IMR-90 (cell line): ENCODE measurements around the gene ADGRD1. TPM values are rescaled to one million over a fixed set of nuclear protein-coding genes. Genes with fewer than 3 reads are reported as not detected.

ENCODE experiments used
- ATAC-seq: fragments of 200-7000 bp; cut with Tn5 transposase; 2 replicates; pipeline ENCODE4 v1.9.1; 2020; ENCODE audit warnings: low read depth, mild to moderate bottlenecking, moderate library complexity
- BruUV-seq: library from RNA; stranded (reverse); fragments of 400-500 nt; replicated peaks from 2 replicates; lab custom pipeline; 2021; lab: Mats Ljungman, UMichigan
- CTCF ChIA-PET: fragments of 300-600 bp; formaldehyde crosslinking; extraction: SDS; loops from one replicate; lab custom pipeline; 2021; ENCODE audit warnings: antibody characterized with exemption; lab: Yijun Ruan, JAX
- POLR2A ChIA-PET: fragments of 300-600 bp; sonication (Branson Sonifier 250); formaldehyde crosslinking; loops from one replicate; lab custom pipeline; 2022; ENCODE audit warnings: antibody characterized with exemption; ENCODE audit not compliant: unreplicated experiment; lab: Charles Lee
- DNase-seq: peaks from one replicate; pipeline ENCODE4 v3.0.0; 2013
- H2AFZ ChIP-seq: replicated peaks from 2 replicates; pipeline ENCODE3; 2013; ENCODE audit warnings: low read length, mild to moderate bottlenecking; ENCODE audit not compliant: poor library complexity
- H2AK5ac ChIP-seq: 2 replicates; pipeline ENCODE4 v1.6.1; 2013; ENCODE audit warnings: low read depth, low read length, inconsistent platforms
- H2AK9ac ChIP-seq: replicated peaks from 2 replicates; pipeline ENCODE3; 2013; ENCODE audit warnings: mild to moderate bottlenecking, low read depth, low read length, moderate library complexity; ENCODE audit not compliant: poor library complexity
- H2BK120ac ChIP-seq: 2 replicates; pipeline ENCODE4 v1.6.1; 2013; ENCODE audit warnings: low read depth, low read length, inconsistent platforms
- H2BK15ac ChIP-seq: 3 replicates; pipeline ENCODE4 v1.6.1; 2013; ENCODE audit warnings: low read depth, low read length, inconsistent platforms
- H2BK20ac ChIP-seq: 2 replicates; pipeline ENCODE4 v1.6.1; 2013; ENCODE audit warnings: low read depth, mild to moderate bottlenecking, inconsistent platforms, low read length, moderate library complexity
- H2BK5ac ChIP-seq: 2 replicates; pipeline ENCODE4 v1.6.1; 2013; ENCODE audit warnings: mild to moderate bottlenecking, low read depth, low read length, inconsistent platforms; ENCODE audit not compliant: poor library complexity, severe bottlenecking
- H3K14ac ChIP-seq: replicated peaks from 2 replicates; pipeline ENCODE4 v1.6.1; 2013; ENCODE audit warnings: low read depth, low read length, inconsistent platforms
- H3K18ac ChIP-seq: 2 replicates; pipeline ENCODE4 v1.6.1; 2013; ENCODE audit warnings: low read depth, low read length, control low read depth
- H3K23ac ChIP-seq: 2 replicates; pipeline ENCODE4 v1.6.1; 2013; ENCODE audit warnings: low read depth, low read length, inconsistent platforms
- H3K27ac ChIP-seq: 2 replicates; pipeline ENCODE4 v1.5.1; 2013; ENCODE audit warnings: mild to moderate bottlenecking, control low read depth, low read length; ENCODE audit not compliant: insufficient read depth
- H3K27me3 ChIP-seq: 2 replicates; pipeline ENCODE4 v1.6.1; 2013; ENCODE audit warnings: low read length; ENCODE audit not compliant: control insufficient read depth, insufficient read depth
- H3K36me3 ChIP-seq: 2 replicates; pipeline ENCODE4 v1.6.1; 2013; ENCODE audit warnings: low read length, mixed read lengths; ENCODE audit not compliant: control insufficient read depth, insufficient read depth
- H3K4ac ChIP-seq: 2 replicates; pipeline ENCODE4 v1.6.1; 2013; ENCODE audit warnings: low read depth, low read length, inconsistent platforms
- H3K4me1 ChIP-seq: 2 replicates; pipeline ENCODE4 v1.6.1; 2013; ENCODE audit warnings: low read length, mixed read lengths; ENCODE audit not compliant: control insufficient read depth, insufficient read depth
- H3K4me2 ChIP-seq: 2 replicates; pipeline ENCODE4 v1.6.1; 2013; ENCODE audit warnings: low read depth, mild to moderate bottlenecking, control low read depth, low read length, moderate library complexity
- H3K4me3 ChIP-seq: 2 replicates; pipeline ENCODE4 v1.5.1; 2013; ENCODE audit warnings: low read depth, mild to moderate bottlenecking, control low read depth, low read length, moderate library complexity; ENCODE audit not compliant: insufficient read depth
- H3K56ac ChIP-seq: 2 replicates; pipeline ENCODE4 v1.6.1; 2013; ENCODE audit warnings: low read length, inconsistent platforms; ENCODE audit not compliant: insufficient read depth; ENCODE audit errors: extremely low read depth
- H3K79me1 ChIP-seq, 2 experiments: 2 replicates each; pipeline ENCODE4 v1.6.1; 2013; ENCODE audit warnings: low read length in 2 of 2, inconsistent platforms in 1 of 2, low read depth in 1 of 2
- H3K9ac ChIP-seq: 2 replicates; pipeline ENCODE4 v1.6.1; 2013; ENCODE audit warnings: low read depth, low read length, control low read depth
- H3K9me1 ChIP-seq: 2 replicates; pipeline ENCODE4 v1.6.1; 2013; ENCODE audit warnings: low read length, inconsistent platforms; ENCODE audit not compliant: insufficient read depth
- H3K9me3 ChIP-seq: 2 replicates; pipeline ENCODE4 v1.6.1; 2013; ENCODE audit warnings: low read length; ENCODE audit not compliant: control insufficient read depth, insufficient read depth
- H4K20me1 ChIP-seq: 2 replicates; pipeline ENCODE4 v1.6.1; 2013; ENCODE audit warnings: low read length, inconsistent platforms; ENCODE audit not compliant: insufficient read depth
- H4K5ac ChIP-seq: 2 replicates; pipeline ENCODE4 v1.6.1; 2013; ENCODE audit warnings: mild to moderate bottlenecking, low read depth, low read length, control low read depth
- H4K8ac ChIP-seq, 2 experiments: 2 replicates each; pipeline ENCODE4 v1.6.1; 2013; ENCODE audit warnings: low read depth in 2 of 2, low read length in 2 of 2, control low read depth in 1 of 2, inconsistent platforms in 1 of 2
- H4K91ac ChIP-seq: 2 replicates; pipeline ENCODE4 v1.6.1; 2013; ENCODE audit warnings: low read depth, low read length, inconsistent platforms; ENCODE audit not compliant: insufficient read depth
- BHLHE40 ChIP-seq: fragments of 150-350 bp; IDR thresholded peaks from 2 replicates; pipeline ENCODE4 v1.6.1; 2016; ENCODE audit warnings: mild to moderate bottlenecking, low read depth, low read length
- CHD1 ChIP-seq: IDR thresholded peaks from 2 replicates; pipeline ENCODE4 v1.6.1; 2012; ENCODE audit warnings: low read depth, low read length, improper control_type of control experiment
- CTCF ChIP-seq: conservative IDR thresholded peaks from 2 replicates; pipeline ENCODE4 v1.5.1; 2012; ENCODE audit warnings: mild to moderate bottlenecking, low read depth, low read length, improper control_type of control experiment
- FOS ChIP-seq: fragments of 150-350 bp; IDR thresholded peaks from 2 replicates; pipeline ENCODE4 v1.6.1; 2016; ENCODE audit warnings: low read depth, low read length
- MXI1 ChIP-seq: IDR thresholded peaks from 2 replicates; pipeline ENCODE4 v1.6.1; 2012; ENCODE audit warnings: low read depth, mild to moderate bottlenecking, low read length, moderate library complexity, borderline replicate concordance
- NFE2L2 ChIP-seq: fragments of 150-350 bp; IDR thresholded peaks from 2 replicates; pipeline ENCODE4 v1.6.1; 2016; ENCODE audit warnings: low read depth, mild to moderate bottlenecking, low read length
- RCOR1 ChIP-seq: IDR thresholded peaks from 2 replicates; pipeline ENCODE4 v1.6.1; 2012; ENCODE audit warnings: mild to moderate bottlenecking, low read length, improper control_type of control experiment; ENCODE audit not compliant: insufficient replicate concordance
- SMC3 ChIP-seq: fragments of 150-350 bp; IDR thresholded peaks from 2 replicates; pipeline ENCODE4 v1.6.1; 2016; ENCODE audit warnings: low read depth, mild to moderate bottlenecking, antibody characterized with exemption, low read length, moderate library complexity
- WGBS, 2 experiments: methylation state at CpG; one replicate each; pipeline versions ENCODE4 v1.1.5 to v1.1.7; 2013; ENCODE audit warnings: missing lambda C conversion rate in 2 of 2; ENCODE audit not compliant: insufficient read length in 1 of 2; ENCODE audit errors: extremely low coverage in 2 of 2; 5-methylcytosine and 5-hydroxymethylcytosine counted together
- dilution Hi-C: fragments of 300-500 bp; cut with HindIII; formaldehyde crosslinking; loops from one replicate; pipeline ENCODE4 v1.14.3; 2018; ENCODE audit warnings: low sequenced_read_pairs; ENCODE audit not compliant: unreplicated experiment
- in situ Hi-C: fragments of 300-500 bp; cut with MboI; formaldehyde crosslinking; loops from 3 replicates; pipeline ENCODE4 v1.14.3; 2019; ENCODE audit warnings: low sequenced_read_pairs, inconsistent platforms, mixed read lengths
- intact Hi-C: fragments of 100-400 bp; cut with micrococcal nuclease; formaldehyde crosslinking; loops from 2 replicates; pipeline ENCODE4 v1.10.0; 2022
- polyA plus RNA-seq, 3 experiments: library from polyadenylated mRNA; depleted of rRNA; stranded (reverse); fragments of >200 nt; gene quantifications; 2 replicates each; pipeline ENCODE4 v1.2.3, GENCODE V29; 2012; ENCODE audit warnings: low replicate concordance in 1 of 3
- total RNA-seq: library from RNA; depleted of rRNA; stranded (reverse); fragments of >200 nt; gene quantifications from 2 replicates; pipeline ENCODE4 v1.2.3, GENCODE V29; 2012
- TF ChIP-seq, protein P1 (sequence below): fragments of 150-350 bp; IDR thresholded peaks from 2 replicates; pipeline ENCODE4 v1.6.1; 2017; ENCODE audit warnings: mild to moderate bottlenecking, antibody characterized with exemption, low read length, low read depth

ADGRD1 gene
- total and polyA plus RNA-seq, 2 of the 4 experiments (the other 2 are of a cell fraction): not detected

- H3K79me1 ChIP-seq: no peaks in the 10 kb centered on the region
- no peak overlapping the region for H3K9ac ChIP-seq
- ChIA-PET CTCF (no interaction called here), POLR2A (no interaction called here)
- dilution Hi-C loops: no loop called here
- no peak overlapping the region for H2BK5ac ChIP-seq
- no peak for DNase-seq
- WGBS, 2 experiments: 50% methylated on average over 1 of the region's 3 CpGs; no CpG with 5 or more reads in 1 of the 2 experiments
- no peaks in the 10 kb centered on the region for H3K27me3 ChIP-seq
- no peak overlapping the region for H4K5ac ChIP-seq
- no peak overlapping the region for H2AFZ ChIP-seq
- no peak overlapping the region for H3K23ac ChIP-seq
- no TSS peak for BruUV-seq
- no peak for ATAC-seq
- no peak overlapping the region for H2BK20ac ChIP-seq
- intact Hi-C loops: no loop called here
- peaks cover 23% of the 10 kb centered on the region for H3K9me3 ChIP-seq
- H3K27ac ChIP-seq: no peak overlapping the region
- no peak overlapping the region for H3K4ac ChIP-seq
- no peak overlapping the region for H3K4me3 ChIP-seq
- H3K18ac ChIP-seq: no peak overlapping the region
- H3K4me1 ChIP-seq: no peaks in the 10 kb centered on the region
- no peak overlapping the region for H3K14ac ChIP-seq
- no peak overlapping the region for H3K4me2 ChIP-seq
- no peaks in the 10 kb centered on the region for H4K20me1 ChIP-seq
- no peak overlapping the region for H4K8ac ChIP-seq
- no peak overlapping the region for H4K91ac ChIP-seq
- H2BK120ac ChIP-seq: no peak overlapping the region
- in situ Hi-C loops: no loop called here
- no peak overlapping the region for H2AK9ac ChIP-seq
- TF ChIP-seq BHLHE40: no peak
- TF ChIP-seq SMC3: no peak
- TF ChIP-seq CTCF: no peak
- no peak for TF ChIP-seq FOS
- no peak for TF ChIP-seq RCOR1
- TF ChIP-seq NFE2L2: no peak
- TF ChIP-seq, protein P1, sequence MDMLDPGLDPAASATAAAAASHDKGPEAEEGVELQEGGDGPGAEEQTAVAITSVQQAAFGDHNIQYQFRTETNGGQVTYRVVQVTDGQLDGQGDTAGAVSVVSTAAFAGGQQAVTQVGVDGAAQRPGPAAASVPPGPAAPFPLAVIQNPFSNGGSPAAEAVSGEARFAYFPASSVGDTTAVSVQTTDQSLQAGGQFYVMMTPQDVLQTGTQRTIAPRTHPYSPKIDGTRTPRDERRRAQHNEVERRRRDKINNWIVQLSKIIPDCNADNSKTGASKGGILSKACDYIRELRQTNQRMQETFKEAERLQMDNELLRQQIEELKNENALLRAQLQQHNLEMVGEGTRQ: no peak
- no peak for TF ChIP-seq CHD1
- no peak for TF ChIP-seq MXI1
- H3K56ac ChIP-seq: no peak overlapping the region
- H3K36me3 ChIP-seq: no peaks in the 10 kb centered on the region
- H2AK5ac ChIP-seq: no peak overlapping the region
- H3K9me1 ChIP-seq: no peaks in the 10 kb centered on the region
- H2BK15ac ChIP-seq: no peak overlapping the region
Observed at GRCh38 chr12:131063413-131063812, 109.7 kb downstream of the ADGRD1 start.
